Smooth muscle cell (in vitro differentiated cells): Measurements from ENCODE around the gene CCDC40. TPM values are rescaled to one million over a fixed set of nuclear protein-coding genes. Genes with fewer than 3 reads are reported as not detected.

Source experiments
- DNase-seq: peaks from one replicate; lab custom pipeline; 2025; ENCODE audit not compliant: unreplicated experiment; lab: John Stamatoyannopoulos, UW
- H2AFZ ChIP-seq: fragments of 200-600 bp; sonication (generic); 2 replicates; pipeline ENCODE4 v1.6.0; 2016; ENCODE audit warnings: antibody characterized with exemption, low read depth, mild to moderate bottlenecking
- H3F3A ChIP-seq: fragments of 200-600 bp; sonication (generic); 2 replicates; pipeline ENCODE4 v1.6.0; 2017; ENCODE audit warnings: antibody characterized with exemption, low read depth
- H3K27ac ChIP-seq: fragments of 200-600 bp; sonication (generic); 2 replicates; pipeline ENCODE4 v1.5.1; 2016; ENCODE audit warnings: low read depth, mild to moderate bottlenecking
- H3K27me3 ChIP-seq: fragments of 200-600 bp; sonication (generic); 2 replicates; pipeline ENCODE4 v1.6.1; 2016; ENCODE audit warnings: low read depth, mild to moderate bottlenecking
- H3K36me3 ChIP-seq: fragments of 200-600 bp; sonication (generic); 2 replicates; pipeline ENCODE4 v1.5.1; 2016; ENCODE audit warnings: low read depth
- H3K4me1 ChIP-seq: fragments of 200-600 bp; sonication (generic); 2 replicates; pipeline ENCODE4 v1.5.1; 2016; ENCODE audit warnings: low read depth
- H3K4me2 ChIP-seq: fragments of 200-600 bp; sonication (generic); 2 replicates; pipeline ENCODE4 v1.6.0; 2016; ENCODE audit warnings: mild to moderate bottlenecking
- H3K4me3 ChIP-seq: fragments of 200-600 bp; sonication (generic); 2 replicates; pipeline ENCODE4 v1.5.1; 2016; ENCODE audit warnings: mild to moderate bottlenecking
- H3K79me2 ChIP-seq: fragments of 200-600 bp; sonication (generic); 2 replicates; pipeline ENCODE4 v1.6.0; 2016; ENCODE audit warnings: low read depth, mild to moderate bottlenecking
- H3K9ac ChIP-seq: fragments of 200-600 bp; sonication (generic); 2 replicates; pipeline ENCODE4 v1.6.0; 2016; ENCODE audit warnings: low read depth
- H3K9me3 ChIP-seq: fragments of 200-600 bp; sonication (generic); replicated peaks from 2 replicates; pipeline ENCODE4 v1.5.1; 2016; ENCODE audit warnings: low read depth
- H4K20me1 ChIP-seq: fragments of 200-600 bp; sonication (generic); 2 replicates; pipeline ENCODE4 v1.6.0; 2016; ENCODE audit warnings: low read depth
- CTCF ChIP-seq: fragments of 200-600 bp; sonication (generic); IDR thresholded peaks from 2 replicates; pipeline ENCODE4 v1.5.1; 2017; ENCODE audit warnings: borderline replicate concordance, mild to moderate bottlenecking, antibody characterized with exemption; ENCODE audit not compliant: insufficient read depth, poor library complexity, severe bottlenecking
- WGBS: methylation state at CpG from one replicate; pipeline ENCODE4 v1.1.7; 2016; ENCODE audit warnings: low lambda C conversion rate; 5-methylcytosine and 5-hydroxymethylcytosine counted together
- polyA plus RNA-seq: library from polyadenylated mRNA; unstranded; fragments of >200 nt; fragmentation: Nextera tagmentation; extraction: Ambion mirVana; gene quantifications from 2 replicates; pipeline ENCODE4 v1.2.1, GENCODE V29; 2016
- total RNA-seq: library from RNA; depleted of rRNA; stranded (reverse); fragments of >200 nt; gene quantifications from 2 replicates; pipeline ENCODE4 v1.2.3, GENCODE V29; 2014

The CCDC40 gene
- total and polyA plus RNA-seq, 2 experiments from 2014 or later = 0.81 to 5.9 TPM

GRCh38 chr17:80009391-80010282, 26.8 kb upstream of the CCDC40 start:
- no peak overlapping the region for H2AFZ ChIP-seq
- peaks cover 5% of the 10 kb centered on the region for H3K79me2 ChIP-seq
- H3K9ac ChIP-seq = no peak overlapping the region
- no peaks in the 10 kb centered on the region for H3K4me1 ChIP-seq
- no peak overlapping the region for H3K4me3 ChIP-seq
- DNase-seq = no peak
- no peaks in the 10 kb centered on the region for H3K36me3 ChIP-seq
- H3K27me3 ChIP-seq = no peaks in the 10 kb centered on the region
- no peak for TF ChIP-seq CTCF
- no peak overlapping the region for H3K27ac ChIP-seq
- H3F3A ChIP-seq = no peaks in the 10 kb centered on the region
- no peak overlapping the region for H3K4me2 ChIP-seq
- peaks cover 62% of the 10 kb centered on the region for H4K20me1 ChIP-seq
- 97% methylated on average over 32 of the region's 34 CpGs for WGBS
- H3K9me3 ChIP-seq = no peaks in the 10 kb centered on the region

GRCh38 chr17:80010283-80010858, 26.1 kb upstream of the CCDC40 start:
- Histone ChIP-seq H4K20me1 (peaks cover 63% of the 10 kb centered on the region), H3K36me3 (no peaks in the 10 kb centered on the region), H3K9ac (no peak overlapping the region), H3K4me1 (no peaks in the 10 kb centered on the region), H3K4me3 (no peak overlapping the region), H3F3A (no peaks in the 10 kb centered on the region), H3K79me2 (peaks cover 7% of the 10 kb centered on the region), H3K4me2 (no peak overlapping the region), H3K9me3 (no peaks in the 10 kb centered on the region), H3K27ac (no peak overlapping the region), H3K27me3 (no peaks in the 10 kb centered on the region), H2AFZ (no peak overlapping the region)
- TF ChIP-seq CTCF = no peak
- no peak for DNase-seq
- WGBS = 97% methylated on average over 31 of the region's 33 CpGs

- no peak overlapping the region for H3K27ac ChIP-seq
- WGBS = 88% methylated on average over 10 of the region's 10 CpGs
- H3K9me3 ChIP-seq = no peaks in the 10 kb centered on the region
- no peaks in the 10 kb centered on the region for H3K4me1 ChIP-seq
- no peak for DNase-seq
- H3K9ac ChIP-seq = no peak overlapping the region
- peaks cover 17% of the 10 kb centered on the region for H3K79me2 ChIP-seq
- TF ChIP-seq CTCF = no peak
- H3K4me2 ChIP-seq = no peak overlapping the region
- no peaks in the 10 kb centered on the region for H3K27me3 ChIP-seq
- no peaks in the 10 kb centered on the region for H3F3A ChIP-seq
- peaks cover 61% of the 10 kb centered on the region for H4K20me1 ChIP-seq
- H3K4me3 ChIP-seq = no peak overlapping the region
- H2AFZ ChIP-seq = no peak overlapping the region
- H3K36me3 ChIP-seq = no peaks in the 10 kb centered on the region
These were observed 24.4 kb upstream of the CCDC40 start for GRCh38 chr17:80011989-80012555.
